Coronary artery (tissue), 2 donors: ENCODE results near the gene LCE3D.

Source experiments
- DNase-seq: peaks from one replicate; pipeline ENCODE4 v3.0.0-alpha.2; 2017; ENCODE audit warnings: low spot score
- H3K27ac ChIP-seq, 2 donors: fragments of 200-600 bp; sonication (generic); one replicate each; pipeline ENCODE4 v1.5.1; 2016 to 2019
- H3K4me3 ChIP-seq: fragments of 200-600 bp; sonication (generic); 2 replicates; pipeline ENCODE4 v1.5.1; 2016; ENCODE audit warnings: mild to moderate bottlenecking, moderate library complexity
- TF ChIP-seq, protein P1 (sequence below): fragments of 200-600 bp; sonication (generic); IDR thresholded peaks from one replicate; pipeline ENCODE4 v1.5.1; 2019; ENCODE audit warnings: antibody characterized with exemption

LCE3D gene

DNA sequence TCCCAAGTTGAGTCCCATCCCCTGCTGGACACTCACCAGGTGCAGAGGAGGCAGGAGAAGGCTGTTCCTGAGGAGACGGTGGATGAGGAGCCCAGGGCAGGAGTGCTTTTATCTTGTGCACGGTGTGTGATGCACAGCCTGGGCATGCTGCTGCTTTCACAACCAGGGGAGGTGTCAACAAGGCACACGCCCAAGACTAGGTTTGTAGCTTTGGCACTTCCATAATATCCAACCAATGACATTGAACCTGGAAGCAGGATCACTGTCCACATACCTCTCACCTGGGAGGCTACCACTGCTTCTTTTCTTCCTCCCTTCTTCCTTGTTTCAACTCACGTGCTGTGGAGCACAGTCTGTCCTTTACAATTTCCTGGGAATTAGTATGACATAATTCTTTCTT, at the start of gene LCE3D:
TSS of gene LCE3D (minus strand) at position 84 of the 400 bp plus-strand sequence. CDS start 580 bp downstream, outside the sequence.
- Histone ChIP-seq H3K4me3 (no peak within 1 kb of the TSS), H3K27ac (no peak within 1 kb of the TSS)
- TF ChIP-seq, protein P1, sequence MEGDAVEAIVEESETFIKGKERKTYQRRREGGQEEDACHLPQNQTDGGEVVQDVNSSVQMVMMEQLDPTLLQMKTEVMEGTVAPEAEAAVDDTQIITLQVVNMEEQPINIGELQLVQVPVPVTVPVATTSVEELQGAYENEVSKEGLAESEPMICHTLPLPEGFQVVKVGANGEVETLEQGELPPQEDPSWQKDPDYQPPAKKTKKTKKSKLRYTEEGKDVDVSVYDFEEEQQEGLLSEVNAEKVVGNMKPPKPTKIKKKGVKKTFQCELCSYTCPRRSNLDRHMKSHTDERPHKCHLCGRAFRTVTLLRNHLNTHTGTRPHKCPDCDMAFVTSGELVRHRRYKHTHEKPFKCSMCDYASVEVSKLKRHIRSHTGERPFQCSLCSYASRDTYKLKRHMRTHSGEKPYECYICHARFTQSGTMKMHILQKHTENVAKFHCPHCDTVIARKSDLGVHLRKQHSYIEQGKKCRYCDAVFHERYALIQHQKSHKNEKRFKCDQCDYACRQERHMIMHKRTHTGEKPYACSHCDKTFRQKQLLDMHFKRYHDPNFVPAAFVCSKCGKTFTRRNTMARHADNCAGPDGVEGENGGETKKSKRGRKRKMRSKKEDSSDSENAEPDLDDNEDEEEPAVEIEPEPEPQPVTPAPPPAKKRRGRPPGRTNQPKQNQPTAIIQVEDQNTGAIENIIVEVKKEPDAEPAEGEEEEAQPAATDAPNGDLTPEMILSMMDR = no peak
- DNase-seq = no peak

DNA sequence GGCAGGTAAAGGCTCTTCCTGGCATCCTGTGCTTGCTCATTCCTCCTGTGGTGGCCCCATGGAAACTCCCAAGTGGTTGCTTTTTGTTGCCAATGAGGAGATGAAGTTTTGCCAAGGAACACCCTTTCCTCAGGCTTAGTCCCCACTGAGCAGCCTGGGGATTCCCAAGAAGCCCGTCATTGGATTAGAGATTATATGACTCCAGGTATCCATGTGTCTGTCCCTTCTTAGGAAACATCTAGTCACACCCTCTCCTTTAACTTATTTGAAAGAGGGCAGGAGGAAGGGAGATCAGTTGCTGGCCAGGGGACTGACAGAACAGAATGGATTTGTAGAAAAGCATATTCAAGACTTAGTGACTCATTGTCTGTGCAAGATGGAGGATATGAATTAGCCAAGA, 46.4 kb upstream of the LCE3D start:
- Histone ChIP-seq H3K27ac (no peak overlapping the region), H3K4me3 (no peak overlapping the region)
- TF ChIP-seq, protein P1 = no peak
- DNase-seq = no peak

DNA sequence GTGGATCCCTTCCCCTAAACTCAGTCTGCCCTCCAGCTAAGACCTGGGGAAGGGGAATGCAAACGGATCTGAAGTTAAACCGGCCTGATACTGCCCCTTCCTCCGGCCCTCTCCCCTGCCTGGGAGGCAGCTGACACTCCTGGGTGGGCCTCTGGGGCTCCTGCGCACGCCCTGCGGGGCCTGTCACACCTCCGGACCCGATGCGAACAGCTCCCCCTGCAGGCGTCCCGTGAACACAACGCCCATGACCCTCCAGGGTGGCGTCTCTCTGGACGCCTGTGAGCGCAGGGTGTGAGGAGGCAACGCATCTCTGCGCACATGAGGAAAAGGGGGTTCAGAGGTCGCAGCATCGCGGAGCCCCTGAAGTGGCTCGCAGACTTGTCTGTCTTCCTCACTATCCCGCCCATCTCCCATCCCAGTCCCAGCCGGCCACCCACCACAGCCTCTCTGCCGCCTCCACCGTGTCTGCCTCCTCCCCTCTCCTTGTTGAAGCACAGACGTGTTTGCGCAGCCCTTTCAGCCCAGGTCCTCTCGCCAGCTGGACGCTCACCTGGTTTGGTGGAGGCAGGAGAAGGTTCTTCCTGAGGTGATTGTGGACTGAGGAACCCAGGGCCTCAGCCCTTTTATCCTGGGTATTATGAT, 43.0 kb upstream of the LCE3D start:
- no peak for DNase-seq
- no peak overlapping the region for H3K4me3 ChIP-seq
- H3K27ac ChIP-seq = no peak overlapping the region
- TF ChIP-seq, protein P1 = no peak

- Histone ChIP-seq H3K4me3 (no peak within 1 kb of the TSS), H3K27ac (no peak within 1 kb of the TSS)
- no peak for DNase-seq
- TF ChIP-seq, protein P1 = no peak
These were observed 42.5 kb upstream of the LCE3D start, which contains the start of gene LCE3A for GRCh38 chr1:152622803-152623202. Gene LCE3A (minus strand): TSS chr1:152623103. CDS start chr1:152623103, 0 bp downstream.

DNA sequence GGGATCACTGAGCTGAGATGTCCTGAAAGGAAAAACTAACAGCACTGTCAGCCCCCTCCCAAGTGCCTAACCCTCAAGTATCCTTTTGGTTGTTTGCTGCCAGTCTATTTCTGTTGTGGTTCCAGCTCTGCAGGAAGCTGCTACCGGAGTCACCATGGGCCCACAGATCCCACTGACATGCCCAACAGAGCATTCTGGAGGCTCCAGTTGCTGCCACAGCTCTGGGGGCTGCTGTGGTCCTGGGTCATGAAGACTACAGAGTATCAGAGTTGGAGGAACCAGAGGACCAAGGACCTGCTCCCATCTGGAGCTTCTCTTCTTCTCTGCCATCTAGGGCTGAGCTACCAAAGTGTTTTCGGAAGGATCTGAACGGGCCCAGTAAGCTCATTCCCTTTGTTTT, 41.7 kb upstream of the LCE3D start:
- TF ChIP-seq, protein P1 = no peak
- H3K4me3 ChIP-seq = no peak overlapping the region
- H3K27ac ChIP-seq = no peak overlapping the region
- no peak for DNase-seq

GRCh38 chr1:152613511-152613910, 33.2 kb upstream of the LCE3D start, which contains the start of gene LCE3B:
Gene LCE3B (plus strand): TSS chr1:152613811. CDS start chr1:152613811, 0 bp downstream.
- TF ChIP-seq, protein P1 = no peak
- Histone ChIP-seq H3K27ac (no peak within 1 kb of the TSS), H3K4me3 (no peak within 1 kb of the TSS)
- DNase-seq = no peak

GRCh38 chr1:152599934-152600333, 19.6 kb upstream of the LCE3D start, which contains the start of gene LCE3C:
Gene LCE3C (plus strand): TSS chr1:152600234. CDS start chr1:152600732, 498 bp downstream.
- no peak for DNase-seq
- H3K27ac ChIP-seq = no peak within 1 kb of the TSS
- TF ChIP-seq, protein P1 = no peak
- H3K4me3 ChIP-seq = no peak within 1 kb of the TSS
